ENCODE measurements around the gene SHPK. TPM values are rescaled to one million over a fixed set of nuclear protein-coding genes. Genes with fewer than 3 reads are reported as not detected.

The SHPK gene
- total and polyA plus RNA-seq, 12 donors = 2.3 to 7.6 (median 4.2) TPM

DNA sequence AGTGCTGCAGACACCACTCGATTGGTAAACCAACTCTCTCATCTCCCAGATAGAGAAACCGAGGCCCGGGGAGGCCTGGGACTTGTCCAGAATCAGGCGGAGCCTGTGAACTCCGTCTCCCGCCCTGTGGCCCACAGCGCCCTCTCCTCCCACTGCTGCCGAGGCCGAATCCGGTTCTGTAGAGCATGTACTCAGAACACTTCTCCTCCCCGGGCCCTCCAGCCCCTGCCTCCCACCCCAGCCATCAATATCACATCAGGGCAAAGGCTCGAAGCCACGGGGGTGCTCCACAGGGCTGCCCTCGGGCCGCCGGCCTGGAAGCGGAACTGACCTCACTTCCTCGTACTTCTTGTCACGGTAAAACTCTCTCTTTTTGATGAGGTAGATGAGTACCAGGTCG is 45.5 kb upstream of the SHPK start:
- H3K27ac ChIP-seq = no peak overlapping the region
- TF ChIP-seq, protein P1, sequence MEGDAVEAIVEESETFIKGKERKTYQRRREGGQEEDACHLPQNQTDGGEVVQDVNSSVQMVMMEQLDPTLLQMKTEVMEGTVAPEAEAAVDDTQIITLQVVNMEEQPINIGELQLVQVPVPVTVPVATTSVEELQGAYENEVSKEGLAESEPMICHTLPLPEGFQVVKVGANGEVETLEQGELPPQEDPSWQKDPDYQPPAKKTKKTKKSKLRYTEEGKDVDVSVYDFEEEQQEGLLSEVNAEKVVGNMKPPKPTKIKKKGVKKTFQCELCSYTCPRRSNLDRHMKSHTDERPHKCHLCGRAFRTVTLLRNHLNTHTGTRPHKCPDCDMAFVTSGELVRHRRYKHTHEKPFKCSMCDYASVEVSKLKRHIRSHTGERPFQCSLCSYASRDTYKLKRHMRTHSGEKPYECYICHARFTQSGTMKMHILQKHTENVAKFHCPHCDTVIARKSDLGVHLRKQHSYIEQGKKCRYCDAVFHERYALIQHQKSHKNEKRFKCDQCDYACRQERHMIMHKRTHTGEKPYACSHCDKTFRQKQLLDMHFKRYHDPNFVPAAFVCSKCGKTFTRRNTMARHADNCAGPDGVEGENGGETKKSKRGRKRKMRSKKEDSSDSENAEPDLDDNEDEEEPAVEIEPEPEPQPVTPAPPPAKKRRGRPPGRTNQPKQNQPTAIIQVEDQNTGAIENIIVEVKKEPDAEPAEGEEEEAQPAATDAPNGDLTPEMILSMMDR (IDR thresholded peaks at IDR 0.05) = no peak
- ATAC-seq (no peak), DNase-seq (no peak)
- peaks cover 0 to 8% (median 0%) of the 10 kb centered on the region in 9 donors for H3K36me3 ChIP-seq
- peaks cover 0 to 11% (median 0%) of the 10 kb centered on the region in 9 donors for H3K4me1 ChIP-seq
- H3K4me3 ChIP-seq = no peak overlapping the region
- intact Hi-C loops (cut with DNase I) = loop anchor here in 1 of 10 donors (5.0 kb wide), 1 partner anchor 56 kb away; no protein-coding TSS in a partner anchor
- 75% methylated on average over 20 of the region's 20 CpGs for WGBS, 2 donors
- peaks cover 0 to 25% (median 18%) of the 10 kb centered on the region in 7 donors for H3K27me3 ChIP-seq
- H3K9me3 ChIP-seq = no peaks in the 10 kb centered on the region

DNA sequence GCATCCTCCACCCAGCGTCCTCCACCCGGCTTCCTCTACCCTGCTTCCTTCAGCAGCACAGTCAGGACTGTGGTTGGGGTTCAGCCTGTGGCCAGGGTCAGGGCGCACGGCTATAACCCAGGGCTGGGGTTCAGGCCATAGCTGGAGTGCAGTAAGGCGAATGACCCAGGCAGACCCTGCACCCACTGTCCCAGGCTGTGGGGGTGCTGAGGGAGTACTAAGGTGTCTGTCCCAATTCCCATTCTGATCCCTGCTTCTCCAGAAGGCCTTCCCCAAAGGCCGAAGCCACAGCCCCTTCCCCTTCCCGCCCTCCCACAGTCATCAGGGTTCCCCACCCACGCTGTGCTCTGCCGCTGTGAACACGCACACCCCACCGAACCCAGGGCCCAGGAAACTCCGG is 45.0 kb upstream of the SHPK start:
- Histone ChIP-seq H3K27me3 (peaks cover 0 to 25% (median 18%) of the 10 kb centered on the region in 7 donors), H3K27ac (no peak overlapping the region), H3K4me1 (peaks cover 0 to 11% (median 0%) of the 10 kb centered on the region in 9 donors), H3K36me3 (peaks cover 0 to 8% (median 0%) of the 10 kb centered on the region in 9 donors), H3K9me3 (no peaks in the 10 kb centered on the region), H3K4me3 (no peak overlapping the region)
- intact Hi-C loops (cut with DNase I) = loop anchor here in 1 of 10 donors (5.0 kb wide), 1 partner anchor 56 kb away; no protein-coding TSS in a partner anchor
- DNase-seq = no peak
- no peak for ATAC-seq
- TF ChIP-seq, protein P1 (IDR thresholded peaks at IDR 0.05) = no peak
- WGBS, 2 donors = 83 to 85% methylated on average over 12 of the region's 12 CpGs

DNA sequence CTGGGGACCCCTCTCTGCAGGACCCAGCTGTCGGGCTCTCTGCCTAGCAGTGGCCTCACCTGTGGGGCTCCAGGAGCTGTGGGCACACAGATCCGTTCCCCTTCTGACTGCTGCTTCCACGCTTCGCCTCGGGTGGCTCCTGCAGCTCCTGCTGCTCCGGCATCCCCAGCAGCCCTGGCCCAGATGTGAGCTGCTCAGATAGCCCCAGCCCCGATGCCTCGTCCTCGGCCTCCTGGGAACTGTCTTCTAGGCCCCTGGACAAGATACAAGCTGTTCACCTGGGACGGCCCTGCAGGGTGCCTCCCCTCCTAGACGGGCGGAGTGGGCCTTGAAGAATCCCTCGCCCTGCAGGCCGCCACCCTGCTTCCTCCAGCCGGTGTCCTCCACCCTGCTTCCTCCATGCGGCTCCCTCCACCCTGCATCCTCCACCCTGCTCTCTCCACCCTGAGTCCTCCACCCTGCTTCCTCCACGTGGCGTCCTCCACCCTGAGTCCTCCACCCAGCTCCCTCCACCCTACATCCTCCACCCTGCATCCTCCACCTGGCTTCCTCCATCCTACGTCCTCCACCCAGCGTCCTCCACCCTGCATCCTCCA is 43.6 kb upstream of the SHPK start:
- DNase-seq (no peak), ATAC-seq (peak in 2 of 8 donors; percentile 22 to 27)
- H3K9me3 ChIP-seq = no peaks in the 10 kb centered on the region
- peaks cover 0 to 11% (median 0%) of the 10 kb centered on the region in 9 donors for H3K4me1 ChIP-seq
- peaks cover 0 to 18% (median 14%) of the 10 kb centered on the region in 7 donors for H3K27me3 ChIP-seq
- no peak overlapping the region for H3K27ac ChIP-seq
- 57 to 59% methylated on average over 20 of the region's 20 CpGs for WGBS, 2 donors
- TF ChIP-seq, protein P1 (IDR thresholded peaks at IDR 0.05) = no peak
- intact Hi-C loops (cut with DNase I) = loop anchor here in 1 of 10 donors (5.0 kb wide), 1 partner anchor 58 kb away; no protein-coding TSS in a partner anchor
- H3K36me3 ChIP-seq = peaks cover 0 to 8% (median 0%) of the 10 kb centered on the region in 9 donors
- no peak overlapping the region for H3K4me3 ChIP-seq

DNA sequence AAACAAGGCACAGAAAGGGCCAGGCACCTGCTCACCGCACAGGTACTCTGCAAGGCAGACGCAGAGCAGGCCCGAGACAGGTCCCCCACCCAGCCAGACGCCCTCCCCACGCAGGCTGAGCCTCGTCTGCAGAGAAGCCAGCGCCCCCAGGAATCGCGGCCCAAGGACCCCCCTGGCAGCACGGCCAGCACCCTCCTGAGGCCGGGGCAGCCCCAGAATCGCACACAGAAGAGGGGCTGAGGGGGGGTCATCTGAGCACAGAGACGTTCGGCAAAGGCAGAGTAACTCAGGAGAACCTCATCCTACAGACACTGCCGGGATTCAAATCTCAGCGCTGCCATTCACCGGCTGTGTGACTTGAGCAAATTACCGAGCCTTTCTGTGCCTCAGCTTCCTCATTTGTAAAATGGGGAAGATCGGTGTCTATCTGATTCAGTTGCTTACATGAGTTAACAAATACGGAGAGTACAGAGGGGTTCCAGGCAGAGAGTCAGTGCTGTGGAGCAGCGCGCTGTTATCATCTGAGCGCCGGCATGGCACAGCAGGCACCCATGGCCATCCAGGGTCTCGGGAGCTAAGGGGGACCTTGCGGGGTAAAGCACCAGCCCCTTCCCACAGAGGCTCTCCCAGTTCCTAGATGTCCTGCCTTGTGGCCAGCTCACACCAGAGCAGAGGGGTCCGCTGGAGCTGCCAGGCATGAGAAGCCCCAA is 42.9 kb upstream of the SHPK start:
- TF ChIP-seq, protein P1 (IDR thresholded peaks at IDR 0.05) = no peak
- intact Hi-C loops (cut with DNase I) = no loop called here
- Histone ChIP-seq H3K36me3 (peaks cover 0 to 8% (median 0%) of the 10 kb centered on the region in 9 donors), H3K27ac (no peak overlapping the region), H3K4me3 (no peak overlapping the region), H3K4me1 (peaks cover 0 to 11% (median 0%) of the 10 kb centered on the region in 9 donors), H3K27me3 (peaks cover 0 to 14% (median 10%) of the 10 kb centered on the region in 7 donors), H3K9me3 (no peaks in the 10 kb centered on the region)
- 85% methylated on average over 27 of the region's 27 CpGs for WGBS, 2 donors
- DNase-seq (no peak), ATAC-seq (no peak)
